Measurements from ENCODE around the gene ARSK. TPM values are rescaled to one million over a fixed set of nuclear protein-coding genes. Genes with fewer than 3 reads are reported as not detected.
A peak's percentile ranks its signal among the peaks of the same experiment; 100 is the strongest.

ARSK gene
- total and polyA plus RNA-seq, 2 of the 4 experiments (the other 2 are of a cell fraction) = 15.1 to 22.0 TPM

- Histone ChIP-seq H2BK5ac (ENCODE audit: low read depth, low read length, poor library complexity, severe bottlenecking) (no peak overlapping the region), H2BK120ac (ENCODE audit: low read depth, low read length) (no peak overlapping the region), H2AK5ac (ENCODE audit: low read depth, low read length) (no peak overlapping the region), H3K36me3 (ENCODE audit: control insufficient read depth, insufficient read depth, low read length) (no peaks in the 10 kb centered on the region), H2BK15ac (ENCODE audit: low read depth, low read length) (no peak overlapping the region), H4K8ac (ENCODE audit: low read depth in 2 of 2, low read length in 2 of 2) (no peak overlapping the region), H2AFZ (replicated peaks; ENCODE audit: low read length, poor library complexity) (no peak overlapping the region), H3K18ac (ENCODE audit: low read depth, low read length) (no peak overlapping the region), H3K9me3 (ENCODE audit: control insufficient read depth, insufficient read depth, low read length) (peaks cover 3% of the 10 kb centered on the region; the same call in 1 of the 2 replicates), H4K5ac (ENCODE audit: low read depth, low read length) (no peak overlapping the region), H3K27ac (ENCODE audit: insufficient read depth, low read length) (no peak overlapping the region), H2AK9ac (replicated peaks; ENCODE audit: low read depth, low read length, poor library complexity) (no peak overlapping the region), H3K4me3 (ENCODE audit: insufficient read depth, low read depth, low read length) (no peak overlapping the region), H3K4me1 (ENCODE audit: control insufficient read depth, insufficient read depth, low read length) (peaks cover 7% of the 10 kb centered on the region), H3K14ac (replicated peaks; ENCODE audit: low read depth, low read length) (no peak overlapping the region), H3K4me2 (ENCODE audit: low read depth, low read length) (no peak overlapping the region), H3K27me3 (ENCODE audit: control insufficient read depth, insufficient read depth, low read length) (no peaks in the 10 kb centered on the region), H3K56ac (ENCODE audit: extremely low read depth, insufficient read depth, low read length) (no peak overlapping the region), H2BK20ac (ENCODE audit: low read depth, low read length) (no peak overlapping the region), H3K4ac (ENCODE audit: low read depth, low read length) (no peak overlapping the region), H3K79me1 (ENCODE audit: low read depth in 1 of 2, low read length in 2 of 2) (no peaks in the 10 kb centered on the region), H4K20me1 (ENCODE audit: insufficient read depth, low read length) (no peaks in the 10 kb centered on the region), H3K23ac (ENCODE audit: low read depth, low read length) (no peak overlapping the region), H3K9ac (ENCODE audit: low read depth, low read length) (no peak overlapping the region), H4K91ac (ENCODE audit: insufficient read depth, low read depth, low read length) (no peak overlapping the region), H3K9me1 (ENCODE audit: insufficient read depth, low read length) (no peaks in the 10 kb centered on the region)
- TF ChIP-seq POLR2A (IDR thresholded peaks at IDR 0.05; ENCODE audit: low read depth, low read length) (no peak), MAFK (IDR thresholded peaks at IDR 0.05; ENCODE audit: low read depth, low read length) (peak; percentile 80), NFE2L2 (IDR thresholded peaks at IDR 0.05; ENCODE audit: low read depth, low read length) (peak; percentile 95), BHLHE40 (IDR thresholded peaks at IDR 0.05; ENCODE audit: low read depth, low read length) (no peak)
- ChIA-PET CTCF (interaction anchor here (0.6 kb wide), 1 partner anchor 1422 kb away, joined by 3 read pairs; no protein-coding TSS in a partner anchor), POLR2A (ENCODE audit: unreplicated experiment) (no interaction called here)
- in situ Hi-C loops (cut with MboI; ENCODE audit: low sequenced_read_pairs) (no loop called here), dilution Hi-C loops (cut with HindIII; ENCODE audit: low sequenced_read_pairs, unreplicated experiment) (no loop called here), intact Hi-C loops (cut with micrococcal nuclease) (no loop called here)
- no peak for DNase-seq
- BruUV-seq (replicated peaks) = no TSS peak
- WGBS, 2 experiments (ENCODE audit: extremely low coverage in 2 of 2, insufficient read length in 1 of 2) = no CpG with 5 or more reads among the region's 1 CpG
- ATAC-seq (ENCODE audit: low read depth) = no peak
Measured at GRCh38 chr5:95615164-95615467, 60.2 kb downstream of the ARSK start.
